WERI-Rb-1 (cell line): ENCODE data around the gene ITGA7.

Experiments
- DNase-seq: peaks from one replicate; pipeline ENCODE4 v3.0.0-alpha.2; 2020
- H3K27ac ChIP-seq: fragments of 250-450 bp; sonication (Bioruptor Pico); 2 replicates; pipeline ENCODE4 v1.5.1; 2020; ENCODE audit warnings: mild to moderate bottlenecking, moderate library complexity
- H3K27me3 ChIP-seq: fragments of 250-450 bp; sonication (Bioruptor Pico); 2 replicates; pipeline ENCODE4 v1.5.1; 2021; ENCODE audit warnings: mild to moderate bottlenecking, low read depth, moderate library complexity; ENCODE audit not compliant: insufficient read depth, severe bottlenecking
- H3K36me3 ChIP-seq: fragments of 250-450 bp; sonication (Bioruptor Pico); 2 replicates; pipeline ENCODE4 v1.5.1; 2020; ENCODE audit warnings: mild to moderate bottlenecking, moderate library complexity
- H3K4me3 ChIP-seq: 2 replicates; pipeline ENCODE4 v1.5.1; 2011; ENCODE audit warnings: low read depth, mild to moderate bottlenecking, control low read depth, low read length
- H3K9me3 ChIP-seq: fragments of 250-450 bp; sonication (Bioruptor Pico); 2 replicates; pipeline ENCODE4 v1.5.1; 2021; ENCODE audit warnings: mild to moderate bottlenecking, moderate library complexity; ENCODE audit not compliant: severe bottlenecking
- TF ChIP-seq, protein P1 (sequence below): IDR thresholded peaks from 2 replicates; pipeline ENCODE4 v1.5.1; 2011; ENCODE audit warnings: low read depth, mild to moderate bottlenecking, control low read depth, inconsistent platforms, low read length

ITGA7 gene

DNA sequence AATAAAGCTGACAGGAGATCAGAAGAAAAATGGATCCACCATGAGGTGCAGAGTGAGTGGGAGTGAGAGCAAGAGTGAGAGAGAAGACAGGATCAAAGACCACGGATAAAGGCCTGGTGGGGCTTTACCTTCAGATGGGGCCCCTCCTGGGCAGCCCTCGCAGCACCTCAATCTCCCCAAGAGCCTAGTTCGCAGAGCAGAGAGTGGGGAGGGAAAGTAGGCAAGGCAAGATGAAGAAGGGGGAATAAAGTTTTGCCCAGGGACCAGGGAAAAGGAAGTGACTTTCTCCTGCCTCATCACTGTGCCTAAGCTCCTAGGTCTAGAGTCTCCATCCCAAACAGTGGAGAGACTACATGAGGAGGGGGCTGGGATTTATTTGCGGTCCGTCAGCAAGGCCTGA, 60.7 kb downstream of the ITGA7 start:
- TF ChIP-seq, protein P1, sequence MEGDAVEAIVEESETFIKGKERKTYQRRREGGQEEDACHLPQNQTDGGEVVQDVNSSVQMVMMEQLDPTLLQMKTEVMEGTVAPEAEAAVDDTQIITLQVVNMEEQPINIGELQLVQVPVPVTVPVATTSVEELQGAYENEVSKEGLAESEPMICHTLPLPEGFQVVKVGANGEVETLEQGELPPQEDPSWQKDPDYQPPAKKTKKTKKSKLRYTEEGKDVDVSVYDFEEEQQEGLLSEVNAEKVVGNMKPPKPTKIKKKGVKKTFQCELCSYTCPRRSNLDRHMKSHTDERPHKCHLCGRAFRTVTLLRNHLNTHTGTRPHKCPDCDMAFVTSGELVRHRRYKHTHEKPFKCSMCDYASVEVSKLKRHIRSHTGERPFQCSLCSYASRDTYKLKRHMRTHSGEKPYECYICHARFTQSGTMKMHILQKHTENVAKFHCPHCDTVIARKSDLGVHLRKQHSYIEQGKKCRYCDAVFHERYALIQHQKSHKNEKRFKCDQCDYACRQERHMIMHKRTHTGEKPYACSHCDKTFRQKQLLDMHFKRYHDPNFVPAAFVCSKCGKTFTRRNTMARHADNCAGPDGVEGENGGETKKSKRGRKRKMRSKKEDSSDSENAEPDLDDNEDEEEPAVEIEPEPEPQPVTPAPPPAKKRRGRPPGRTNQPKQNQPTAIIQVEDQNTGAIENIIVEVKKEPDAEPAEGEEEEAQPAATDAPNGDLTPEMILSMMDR: no peak
- no peak for DNase-seq
- Histone ChIP-seq H3K9me3 (no peaks in the 10 kb centered on the region), H3K27me3 (no peaks in the 10 kb centered on the region), H3K36me3 (no peaks in the 10 kb centered on the region), H3K4me3 (no peak overlapping the region), H3K27ac (no peak overlapping the region)

DNA sequence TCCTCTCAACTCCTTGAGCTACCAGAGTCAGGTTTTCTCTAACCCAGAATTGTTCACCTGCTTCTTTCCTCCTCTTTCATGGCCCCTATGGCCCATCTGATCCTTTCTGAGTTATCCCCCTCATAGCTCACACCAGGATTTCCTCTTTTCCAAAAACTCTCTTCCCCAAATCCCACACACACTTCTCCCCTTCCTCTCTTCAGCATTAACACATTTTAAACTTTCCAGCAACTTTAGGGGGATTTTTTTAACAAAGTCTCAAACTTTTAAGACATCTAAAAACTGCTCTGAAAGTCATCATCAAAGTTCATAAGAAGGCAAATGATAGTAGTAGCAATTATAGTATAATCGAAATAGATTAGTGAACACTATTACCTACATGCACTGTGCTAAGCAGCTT, 63.1 kb downstream of the ITGA7 start:
- H3K27me3 ChIP-seq: peaks cover 5% of the 10 kb centered on the region
- no peak for DNase-seq
- TF ChIP-seq, protein P1: no peak
- no peaks in the 10 kb centered on the region for H3K9me3 ChIP-seq
- H3K27ac ChIP-seq: no peak overlapping the region
- no peaks in the 10 kb centered on the region for H3K36me3 ChIP-seq
- no peak overlapping the region for H3K4me3 ChIP-seq

DNA sequence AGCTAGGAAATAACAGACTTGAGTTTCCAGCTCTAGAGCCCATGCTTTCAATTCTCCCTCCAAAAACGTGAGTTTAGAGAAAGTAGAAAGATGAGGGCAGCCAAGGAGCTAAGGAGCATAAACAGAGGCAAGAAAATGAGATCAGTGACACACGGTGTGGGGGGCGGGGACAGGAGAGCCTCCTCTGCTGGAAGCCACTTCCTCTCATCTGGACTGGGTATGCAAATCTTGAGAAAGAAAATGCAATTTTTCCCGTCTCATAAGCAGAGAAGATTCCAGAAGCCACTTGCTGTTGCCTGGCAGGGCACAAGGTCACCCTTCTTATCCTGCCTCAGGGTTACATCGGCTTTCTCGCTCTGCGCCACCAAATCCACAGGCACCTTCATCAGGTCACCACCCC, 65.0 kb downstream of the ITGA7 start:
- no peak for DNase-seq
- H3K27ac ChIP-seq: no peak overlapping the region
- H3K27me3 ChIP-seq: peaks cover 10% of the 10 kb centered on the region
- TF ChIP-seq, protein P1: no peak
- no peaks in the 10 kb centered on the region for H3K9me3 ChIP-seq
- no peaks in the 10 kb centered on the region for H3K36me3 ChIP-seq
- H3K4me3 ChIP-seq: no peak overlapping the region

- TF ChIP-seq, protein P1: no peak
- no peaks in the 10 kb centered on the region for H3K9me3 ChIP-seq
- no peak overlapping the region for H3K27ac ChIP-seq
- H3K36me3 ChIP-seq: no peaks in the 10 kb centered on the region
- H3K27me3 ChIP-seq: peaks cover 10% of the 10 kb centered on the region
- H3K4me3 ChIP-seq: no peak overlapping the region
- no peak for DNase-seq
Observed at GRCh38 chr12:55642267-55642666, 65.4 kb downstream of the ITGA7 start.

DNA sequence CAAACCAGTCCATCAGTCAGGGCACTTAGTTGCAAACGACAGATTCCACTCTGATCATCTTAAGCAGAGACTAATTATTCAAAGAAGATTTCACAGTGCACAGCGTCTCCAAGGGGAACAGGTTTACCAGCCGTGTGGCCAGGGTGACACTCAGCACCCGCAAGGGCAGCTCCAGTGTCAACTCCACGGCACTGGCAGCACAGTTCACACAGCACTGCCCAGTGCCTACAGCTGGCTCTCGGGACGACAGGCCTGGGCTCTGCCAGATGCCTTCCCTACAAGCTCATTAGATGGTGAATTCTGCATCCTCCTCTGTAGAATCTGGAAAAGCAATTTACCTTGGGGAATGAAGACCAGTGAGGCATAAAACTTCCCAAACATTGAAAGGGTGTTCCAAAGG, 66.1 kb downstream of the ITGA7 start:
- Histone ChIP-seq H3K27me3 (peaks cover 14% of the 10 kb centered on the region), H3K9me3 (no peaks in the 10 kb centered on the region), H3K27ac (no peak overlapping the region), H3K4me3 (no peak overlapping the region), H3K36me3 (no peaks in the 10 kb centered on the region)
- DNase-seq: no peak
- TF ChIP-seq, protein P1: no peak

DNA sequence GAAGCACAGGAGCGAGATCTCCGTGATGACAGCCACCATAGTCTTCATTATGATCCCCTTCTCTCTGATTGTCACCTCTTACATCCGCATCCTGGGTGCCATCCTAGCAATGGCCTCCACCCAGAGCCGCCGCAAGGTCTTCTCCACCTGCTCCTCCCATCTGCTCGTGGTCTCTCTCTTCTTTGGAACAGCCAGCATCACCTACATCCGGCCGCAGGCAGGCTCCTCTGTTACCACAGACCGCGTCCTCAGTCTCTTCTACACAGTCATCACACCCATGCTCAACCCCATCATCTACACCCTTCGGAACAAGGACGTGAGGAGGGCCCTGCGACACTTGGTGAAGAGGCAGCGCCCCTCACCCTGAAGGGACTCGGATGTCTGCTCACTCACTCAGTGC, 70.2 kb downstream of the ITGA7 start:
- no peak for DNase-seq
- H3K36me3 ChIP-seq: no peaks in the 10 kb centered on the region
- TF ChIP-seq, protein P1: no peak
- no peak overlapping the region for H3K4me3 ChIP-seq
- H3K27me3 ChIP-seq: peaks cover 28% of the 10 kb centered on the region
- no peaks in the 10 kb centered on the region for H3K9me3 ChIP-seq
- H3K27ac ChIP-seq: no peak overlapping the region
